Hepatocyte (in vitro differentiated cells): Measurements from ENCODE around the gene NLRC3. TPM values are rescaled to one million over a fixed set of nuclear protein-coding genes. Genes with fewer than 3 reads are reported as not detected.
A peak's percentile ranks its signal among the peaks of the same experiment; 100 is the strongest.
"Not testable (repeated sequence)": the region's sequence is repeated elsewhere in the genome, so short reads cannot be mapped to it uniquely, and the experiment has no call there.

Experiments used
- DNase-seq: peaks from one replicate; pipeline ENCODE4 v3.0.0-alpha.2; 2016; ENCODE audit warnings: low spot score
- H2AFZ ChIP-seq: fragments of 200-600 bp; sonication (generic); 2 replicates; pipeline ENCODE4 v1.6.0; 2016; ENCODE audit warnings: antibody characterized with exemption, mild to moderate bottlenecking
- H3K27ac ChIP-seq: fragments of 200-600 bp; sonication (generic); 2 replicates; pipeline ENCODE4 v1.5.1; 2016; ENCODE audit warnings: mild to moderate bottlenecking
- H3K27me3 ChIP-seq: fragments of 200-600 bp; sonication (generic); 2 replicates; pipeline ENCODE4 v1.6.1; 2016
- H3K36me3 ChIP-seq: fragments of 200-600 bp; sonication (generic); replicated peaks from 2 replicates; pipeline ENCODE4 v1.5.1; 2016; ENCODE audit warnings: low read depth; ENCODE audit not compliant: insufficient read depth
- H3K4me1 ChIP-seq: fragments of 200-600 bp; sonication (generic); 2 replicates; pipeline ENCODE4 v1.5.1; 2016; ENCODE audit warnings: mild to moderate bottlenecking, moderate library complexity; ENCODE audit not compliant: insufficient read depth
- H3K4me2 ChIP-seq: fragments of 200-600 bp; sonication (generic); 2 replicates; pipeline ENCODE4 v1.6.0; 2016
- H3K4me3 ChIP-seq: fragments of 200-600 bp; sonication (generic); 2 replicates; pipeline ENCODE4 v1.5.1; 2016; ENCODE audit warnings: mild to moderate bottlenecking
- H3K79me2 ChIP-seq: fragments of 200-600 bp; sonication (generic); 2 replicates; pipeline ENCODE4 v1.6.0; 2017; ENCODE audit warnings: mild to moderate bottlenecking
- H3K9me2 ChIP-seq: fragments of 200-600 bp; sonication (generic); replicated peaks from 2 replicates; pipeline ENCODE4 v1.6.0; 2017; ENCODE audit warnings: mild to moderate bottlenecking; ENCODE audit not compliant: insufficient read depth
- H3K9me3 ChIP-seq: fragments of 200-600 bp; sonication (generic); 2 replicates; pipeline ENCODE4 v1.5.1; 2016; ENCODE audit warnings: low read depth, mild to moderate bottlenecking
- H4K20me1 ChIP-seq: fragments of 200-600 bp; sonication (generic); 2 replicates; pipeline ENCODE4 v1.6.0; 2016; ENCODE audit warnings: mild to moderate bottlenecking; ENCODE audit not compliant: insufficient read depth, poor library complexity, severe bottlenecking
- EZH2 ChIP-seq: fragments of 200-600 bp; sonication (generic); IDR thresholded peaks from 2 replicates; pipeline ENCODE4 v1.6.1; 2016; ENCODE audit warnings: antibody characterized with exemption, mild to moderate bottlenecking, borderline replicate concordance
- EZH2phosphoT487 ChIP-seq: fragments of 200-600 bp; sonication (generic); IDR thresholded peaks from one replicate; pipeline ENCODE4 v1.6.1; 2018; ENCODE audit warnings: antibody characterized with exemption, mild to moderate bottlenecking, low read depth, moderate library complexity; ENCODE audit not compliant: unreplicated experiment, severe bottlenecking
- WGBS: methylation state at CpG from one replicate; pipeline ENCODE4 v1.1.6; 2016; ENCODE audit warnings: low lambda C conversion rate; ENCODE audit errors: missing lambda C conversion rate; 5-methylcytosine and 5-hydroxymethylcytosine counted together
- polyA plus RNA-seq: library from polyadenylated mRNA; unstranded; fragments of >200 nt; fragmentation: Nextera tagmentation; extraction: Ambion mirVana; gene quantifications from 2 replicates; pipeline ENCODE4 v1.2.1, GENCODE V29; 2016
- total RNA-seq: library from RNA; depleted of rRNA; stranded (reverse); fragments of >200 nt; gene quantifications from 2 replicates; pipeline ENCODE4 v1.2.3, GENCODE V29; 2014
- TF ChIP-seq, protein P1 (sequence below): fragments of 200-600 bp; sonication (generic); IDR thresholded peaks from 2 replicates; pipeline ENCODE4 v1.5.1; 2016; ENCODE audit warnings: antibody characterized with exemption, mild to moderate bottlenecking; ENCODE audit not compliant: poor library complexity

Gene NLRC3
- total and polyA plus RNA-seq, 2 experiments from 2014 or later, result 0.10 to 0.15 TPM

DNA sequence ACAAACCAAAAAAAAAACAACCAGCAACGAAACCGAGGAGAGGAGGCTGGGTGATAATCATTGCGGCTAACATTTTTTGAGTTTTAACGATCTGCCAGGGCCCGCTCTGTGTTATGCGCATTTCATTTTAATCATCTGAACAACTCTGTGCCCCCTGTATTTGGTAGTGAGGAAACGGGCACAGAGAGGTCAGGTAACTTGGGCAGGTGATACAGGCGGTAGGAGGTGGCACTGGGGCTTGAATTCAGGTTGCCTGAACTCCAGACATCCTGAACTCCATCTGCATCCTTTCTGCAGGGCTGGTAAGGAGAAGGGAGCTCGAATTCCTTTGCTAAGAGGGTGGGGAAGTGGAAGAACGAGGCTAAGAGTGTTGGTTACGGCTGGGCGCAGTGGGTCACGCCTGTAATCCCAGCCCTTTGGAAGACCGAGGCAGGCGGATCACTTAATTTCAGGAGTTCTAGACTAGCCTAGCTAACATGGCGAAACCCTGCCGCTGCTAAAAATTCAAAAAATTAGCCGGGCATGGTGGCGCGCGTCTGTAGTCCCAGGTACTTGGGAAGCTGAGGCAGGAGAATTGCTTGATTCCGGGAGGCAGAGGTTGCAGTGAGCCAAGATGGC lies 75.3 kb downstream of the NLRC3 start:
- TF ChIP-seq, protein P1, sequence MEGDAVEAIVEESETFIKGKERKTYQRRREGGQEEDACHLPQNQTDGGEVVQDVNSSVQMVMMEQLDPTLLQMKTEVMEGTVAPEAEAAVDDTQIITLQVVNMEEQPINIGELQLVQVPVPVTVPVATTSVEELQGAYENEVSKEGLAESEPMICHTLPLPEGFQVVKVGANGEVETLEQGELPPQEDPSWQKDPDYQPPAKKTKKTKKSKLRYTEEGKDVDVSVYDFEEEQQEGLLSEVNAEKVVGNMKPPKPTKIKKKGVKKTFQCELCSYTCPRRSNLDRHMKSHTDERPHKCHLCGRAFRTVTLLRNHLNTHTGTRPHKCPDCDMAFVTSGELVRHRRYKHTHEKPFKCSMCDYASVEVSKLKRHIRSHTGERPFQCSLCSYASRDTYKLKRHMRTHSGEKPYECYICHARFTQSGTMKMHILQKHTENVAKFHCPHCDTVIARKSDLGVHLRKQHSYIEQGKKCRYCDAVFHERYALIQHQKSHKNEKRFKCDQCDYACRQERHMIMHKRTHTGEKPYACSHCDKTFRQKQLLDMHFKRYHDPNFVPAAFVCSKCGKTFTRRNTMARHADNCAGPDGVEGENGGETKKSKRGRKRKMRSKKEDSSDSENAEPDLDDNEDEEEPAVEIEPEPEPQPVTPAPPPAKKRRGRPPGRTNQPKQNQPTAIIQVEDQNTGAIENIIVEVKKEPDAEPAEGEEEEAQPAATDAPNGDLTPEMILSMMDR, result no peak
- no peak for TF ChIP-seq EZH2phosphoT487
- TF ChIP-seq EZH2, result no peak
- H4K20me1 ChIP-seq, result no peaks in the 10 kb centered on the region
- peak overlapping the region; percentile 92 for H2AFZ ChIP-seq
- H3K4me2 ChIP-seq, result peak overlapping the region; percentile 91
- H3K27me3 ChIP-seq, result no peaks in the 10 kb centered on the region
- H3K27ac ChIP-seq, result peak overlapping the region; percentile 80
- DNase-seq, result no peak
- H3K4me3 ChIP-seq, result peak overlapping the region; percentile 85
- 86% methylated on average over 22 of the region's 22 CpGs for WGBS
- H3K79me2 ChIP-seq, result peaks cover 33% of the 10 kb centered on the region
- H3K36me3 ChIP-seq, result no peaks in the 10 kb centered on the region
- H3K4me1 ChIP-seq, result peaks cover 7% of the 10 kb centered on the region
- H3K9me3 ChIP-seq, result no peaks in the 10 kb centered on the region
- no peaks in the 10 kb centered on the region for H3K9me2 ChIP-seq

DNA sequence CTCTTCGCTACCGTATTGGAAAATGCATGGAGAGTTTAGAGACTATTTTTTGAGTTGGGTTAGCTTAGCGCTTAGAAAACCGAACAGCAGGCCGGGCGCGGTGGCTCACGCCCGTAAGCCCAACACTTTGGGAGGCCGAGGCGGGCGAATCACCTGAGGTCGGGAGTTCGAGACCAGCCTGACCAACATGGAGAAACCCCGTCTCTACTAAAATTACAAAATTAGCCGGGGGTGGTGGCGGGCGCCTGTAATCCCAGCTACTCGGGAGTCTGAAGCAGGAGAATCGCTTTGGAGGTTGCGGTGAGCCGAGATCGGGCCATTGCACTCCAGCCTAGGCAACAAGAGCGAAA lies 75.8 kb downstream of the NLRC3 start:
- Histone ChIP-seq H3K4me3 (peak overlapping the region; percentile 85), H2AFZ (peak overlapping the region; percentile 92), H3K4me2 (peak overlapping the region; percentile 91), H3K27ac (peak overlapping the region; percentile 80), H3K79me2 (peaks cover 33% of the 10 kb centered on the region)
- H4K20me1 ChIP-seq, H3K9me3 ChIP-seq, H3K27me3 ChIP-seq, H3K36me3 ChIP-seq, H3K9me2 ChIP-seq, DNase-seq, H3K4me1 ChIP-seq: not testable (repeated sequence)
- 35% methylated on average over 24 of the region's 24 CpGs for WGBS

DNA sequence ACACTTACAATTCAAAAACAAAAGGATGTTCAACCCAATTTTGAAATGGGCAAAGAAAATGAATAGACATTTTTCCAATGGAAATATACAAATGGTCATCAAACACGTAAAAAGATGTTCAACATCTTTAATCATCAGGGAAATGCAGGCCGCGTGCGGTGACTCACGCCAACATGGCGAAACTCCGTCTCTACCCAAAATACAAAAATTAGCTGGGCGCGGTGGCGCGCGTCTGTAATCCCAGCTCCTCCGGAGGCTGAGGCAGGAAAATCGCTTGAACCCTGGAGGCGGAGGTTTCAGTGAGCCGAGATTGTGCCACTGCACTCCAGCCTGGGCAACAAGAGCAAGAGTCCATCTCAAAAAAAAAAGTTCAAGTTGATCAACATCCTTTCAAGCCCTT lies 78.2 kb downstream of the NLRC3 start:
- Histone ChIP-seq H3K9me2 (no peaks in the 10 kb centered on the region), H2AFZ (no peak overlapping the region), H3K27me3 (no peaks in the 10 kb centered on the region), H3K4me2 (no peak overlapping the region), H3K4me1 (peaks cover 7% of the 10 kb centered on the region), H3K4me3 (no peak overlapping the region), H3K79me2 (peaks cover 27% of the 10 kb centered on the region), H4K20me1 (no peaks in the 10 kb centered on the region), H3K9me3 (no peaks in the 10 kb centered on the region), H3K36me3 (no peaks in the 10 kb centered on the region), H3K27ac (no peak overlapping the region)
- DNase-seq, result no peak
- 97% methylated on average over 16 of the region's 16 CpGs for WGBS
- TF ChIP-seq EZH2phosphoT487 (no peak), EZH2 (no peak)
- TF ChIP-seq, protein P1, result no peak

DNA sequence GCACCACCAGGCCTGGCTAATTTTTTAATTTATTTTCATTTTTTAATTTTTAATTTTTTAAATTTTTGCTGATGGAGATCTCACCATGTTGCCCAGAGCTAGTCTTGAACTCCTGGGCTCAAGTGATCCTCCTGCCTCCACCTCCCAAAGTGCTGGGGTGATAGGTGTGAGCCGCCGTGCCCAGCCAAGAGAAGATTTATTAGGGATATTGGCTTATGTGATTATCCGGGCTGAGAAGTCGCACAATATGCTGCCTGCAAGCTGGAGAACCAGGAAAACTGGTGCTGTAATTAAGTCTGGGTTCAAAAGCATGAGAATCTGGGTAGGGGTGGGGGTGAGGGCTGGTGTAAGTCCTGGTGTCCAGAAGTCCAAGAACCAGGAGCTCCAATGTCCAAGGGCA lies 79.4 kb downstream of the NLRC3 start:
- H3K4me2 ChIP-seq, result no peak overlapping the region
- H3K36me3 ChIP-seq, result no peaks in the 10 kb centered on the region
- H3K27ac ChIP-seq, result no peak overlapping the region
- no peaks in the 10 kb centered on the region for H4K20me1 ChIP-seq
- no peak for DNase-seq
- H3K79me2 ChIP-seq, result peaks cover 15% of the 10 kb centered on the region
- WGBS, result 90% methylated on average over 4 of the region's 4 CpGs
- no peak overlapping the region for H3K4me3 ChIP-seq
- H3K9me2 ChIP-seq, result no peaks in the 10 kb centered on the region
- TF ChIP-seq, protein P1, result no peak
- TF ChIP-seq EZH2 (no peak), EZH2phosphoT487 (no peak)
- no peaks in the 10 kb centered on the region for H3K27me3 ChIP-seq
- H3K4me1 ChIP-seq, result peaks cover 7% of the 10 kb centered on the region
- no peaks in the 10 kb centered on the region for H3K9me3 ChIP-seq
- no peak overlapping the region for H2AFZ ChIP-seq
